GM21390 (cell line): ENCODE data around the gene MYRIP.
"Not testable (repeated sequence)": the region's sequence is repeated elsewhere in the genome, so short reads cannot be mapped to it uniquely, and the experiment has no call there.

ENCODE experiments used
- ATAC-seq: cut with Tn5 transposase; IDR thresholded peaks from one replicate; pipeline ENCODE4 v1.9.1; 2021; ENCODE audit not compliant: unreplicated experiment

Gene MYRIP

GRCh38 chr3:40078590-40078989 lies 269.2 kb downstream of the MYRIP start:
- ATAC-seq, result no peak

- no peak for ATAC-seq
These were observed 269.9 kb downstream of the MYRIP start for GRCh38 chr3:40079203-40079846.

- ATAC-seq, result no peak
These were observed 270.4 kb downstream of the MYRIP start for GRCh38 chr3:40079847-40080240.

- ATAC-seq, result no peak
These were observed 273.7 kb downstream of the MYRIP start for GRCh38 chr3:40083066-40083465.

- not testable (repeated sequence) for ATAC-seq
These were observed 275.0 kb downstream of the MYRIP start for GRCh38 chr3:40084424-40084823.

GRCh38 chr3:40086890-40087883 lies 277.8 kb downstream of the MYRIP start:
- ATAC-seq, result no peak

- no peak for ATAC-seq
These were observed 279.2 kb downstream of the MYRIP start for GRCh38 chr3:40088527-40089170.

- no peak for ATAC-seq
These were observed 287.3 kb downstream of the MYRIP start for GRCh38 chr3:40096661-40097111.

GRCh38 chr3:40097131-40098117 lies 288.0 kb downstream of the MYRIP start:
- no peak for ATAC-seq

GRCh38 chr3:40098261-40098759 lies 288.9 kb downstream of the MYRIP start:
- ATAC-seq, result no peak

- no peak for ATAC-seq
These were observed 290.5 kb downstream of the MYRIP start for GRCh38 chr3:40099871-40100270.

GRCh38 chr3:40102182-40102581 lies 292.8 kb downstream of the MYRIP start:
- ATAC-seq, result no peak

- ATAC-seq, result no peak
These were observed 294.4 kb downstream of the MYRIP start for GRCh38 chr3:40103829-40104228.

- no peak for ATAC-seq
These were observed 295.0 kb downstream of the MYRIP start for GRCh38 chr3:40104441-40104840.

GRCh38 chr3:40108643-40109042 lies 299.2 kb downstream of the MYRIP start:
- no peak for ATAC-seq

- ATAC-seq, result no peak
These were observed 300.5 kb downstream of the MYRIP start for GRCh38 chr3:40109641-40110490.

- no peak for ATAC-seq
These were observed 307.2 kb downstream of the MYRIP start for GRCh38 chr3:40116478-40117177.

GRCh38 chr3:40118091-40118490 lies 308.7 kb downstream of the MYRIP start:
- no peak for ATAC-seq
